Cardiac muscle cell (in vitro differentiated cells and primary cell): ENCODE results near the gene KCNRG. TPM values are rescaled to one million over a fixed set of nuclear protein-coding genes. Genes with fewer than 3 reads are reported as not detected.

ENCODE experiments used
- DNase-seq, 2 donors: peaks; one replicate each; pipeline versions ENCODE4 v3.0.0 to v3.0.0-alpha.2; 2010 to 2017; ENCODE audit warnings: low read depth in 1 of 2, low spot score in 1 of 2
- H3K27ac ChIP-seq: fragments of 200-600 bp; sonication (generic); 2 replicates; pipeline ENCODE4 v1.5.1; 2016
- H3K27me3 ChIP-seq: fragments of 200-600 bp; sonication (generic); 2 replicates; pipeline ENCODE4 v1.6.0; 2016; ENCODE audit warnings: control low read depth
- H3K36me3 ChIP-seq: fragments of 200-600 bp; sonication (generic); 2 replicates; pipeline ENCODE4 v1.5.1; 2016; ENCODE audit warnings: control low read depth
- H3K4me1 ChIP-seq: fragments of 200-600 bp; sonication (generic); 2 replicates; pipeline ENCODE4 v1.8.1; 2017; ENCODE audit warnings: low read depth, mild to moderate bottlenecking, mixed run types
- H3K4me3 ChIP-seq: fragments of 200-600 bp; sonication (generic); 2 replicates; pipeline ENCODE4 v1.5.1; 2016; ENCODE audit warnings: mild to moderate bottlenecking
- H3K9me3 ChIP-seq: fragments of 200-600 bp; sonication (generic); 2 replicates; pipeline ENCODE4 v1.5.1; 2017; ENCODE audit warnings: low read depth, mild to moderate bottlenecking, control low read depth
- polyA plus RNA-seq: library from polyadenylated mRNA; unstranded; fragments of >200 nt; fragmentation: Nextera tagmentation; extraction: Ambion mirVana; gene quantifications from 2 replicates; pipeline ENCODE4 v1.2.1, GENCODE V29; 2016
- total RNA-seq: library from RNA; depleted of rRNA; stranded (reverse); fragments of >200 nt; gene quantifications from 2 replicates; pipeline ENCODE4 v1.2.3, GENCODE V29; 2016
- TF ChIP-seq, protein P1 (sequence below): IDR thresholded peaks from 2 replicates; pipeline ENCODE4 v1.5.1; 2012; ENCODE audit warnings: low read depth, mild to moderate bottlenecking, low read length

KCNRG gene
- total and polyA plus RNA-seq, 2 experiments from 2014 or later = 0.69 TPM; not detected in 1

GRCh38 chr13:49993666-49994065 lies 21.6 kb upstream of the KCNRG start:
- DNase-seq = no peak
- H3K27me3 ChIP-seq = no peaks in the 10 kb centered on the region
- H3K27ac ChIP-seq = no peak overlapping the region
- peaks cover 4% of the 10 kb centered on the region for H3K36me3 ChIP-seq
- peaks cover 9% of the 10 kb centered on the region for H3K4me1 ChIP-seq
- H3K4me3 ChIP-seq = no peak overlapping the region
- H3K9me3 ChIP-seq = no peaks in the 10 kb centered on the region
- TF ChIP-seq, protein P1, sequence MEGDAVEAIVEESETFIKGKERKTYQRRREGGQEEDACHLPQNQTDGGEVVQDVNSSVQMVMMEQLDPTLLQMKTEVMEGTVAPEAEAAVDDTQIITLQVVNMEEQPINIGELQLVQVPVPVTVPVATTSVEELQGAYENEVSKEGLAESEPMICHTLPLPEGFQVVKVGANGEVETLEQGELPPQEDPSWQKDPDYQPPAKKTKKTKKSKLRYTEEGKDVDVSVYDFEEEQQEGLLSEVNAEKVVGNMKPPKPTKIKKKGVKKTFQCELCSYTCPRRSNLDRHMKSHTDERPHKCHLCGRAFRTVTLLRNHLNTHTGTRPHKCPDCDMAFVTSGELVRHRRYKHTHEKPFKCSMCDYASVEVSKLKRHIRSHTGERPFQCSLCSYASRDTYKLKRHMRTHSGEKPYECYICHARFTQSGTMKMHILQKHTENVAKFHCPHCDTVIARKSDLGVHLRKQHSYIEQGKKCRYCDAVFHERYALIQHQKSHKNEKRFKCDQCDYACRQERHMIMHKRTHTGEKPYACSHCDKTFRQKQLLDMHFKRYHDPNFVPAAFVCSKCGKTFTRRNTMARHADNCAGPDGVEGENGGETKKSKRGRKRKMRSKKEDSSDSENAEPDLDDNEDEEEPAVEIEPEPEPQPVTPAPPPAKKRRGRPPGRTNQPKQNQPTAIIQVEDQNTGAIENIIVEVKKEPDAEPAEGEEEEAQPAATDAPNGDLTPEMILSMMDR = no peak

DNA sequence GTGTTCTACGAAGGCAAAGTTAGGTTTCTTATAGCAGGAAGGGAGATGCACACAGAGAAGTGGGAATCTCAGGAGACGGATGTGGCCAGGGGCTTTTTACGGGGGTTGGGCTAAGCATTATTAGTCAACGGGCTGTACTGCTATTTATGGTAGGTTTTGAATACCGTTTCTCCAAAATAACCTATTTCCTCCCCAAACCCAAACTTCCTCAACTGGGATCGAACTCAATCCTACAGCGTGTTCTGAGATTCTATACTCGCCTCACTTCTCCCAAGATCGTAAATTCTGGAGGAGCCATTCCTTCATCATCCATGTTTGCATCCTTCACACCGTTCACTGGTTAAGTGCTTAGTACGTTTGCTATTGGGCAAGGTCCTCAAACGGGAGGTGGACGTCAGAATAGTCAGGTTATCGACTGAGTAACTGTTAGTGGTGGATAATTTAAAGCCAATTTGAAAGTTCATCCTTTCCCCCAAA lies 19.6 kb upstream of the KCNRG start:
- H3K4me3 ChIP-seq = peak overlapping the region; percentile 91
- TF ChIP-seq, protein P1 = no peak
- H3K9me3 ChIP-seq = no peaks in the 10 kb centered on the region
- H3K36me3 ChIP-seq = peaks cover 11% of the 10 kb centered on the region
- H3K27ac ChIP-seq = peak overlapping the region; percentile 92
- peak in 1 of 2 donors; percentile 41 for DNase-seq
- H3K4me1 ChIP-seq = peaks cover 9% of the 10 kb centered on the region
- no peaks in the 10 kb centered on the region for H3K27me3 ChIP-seq

DNA sequence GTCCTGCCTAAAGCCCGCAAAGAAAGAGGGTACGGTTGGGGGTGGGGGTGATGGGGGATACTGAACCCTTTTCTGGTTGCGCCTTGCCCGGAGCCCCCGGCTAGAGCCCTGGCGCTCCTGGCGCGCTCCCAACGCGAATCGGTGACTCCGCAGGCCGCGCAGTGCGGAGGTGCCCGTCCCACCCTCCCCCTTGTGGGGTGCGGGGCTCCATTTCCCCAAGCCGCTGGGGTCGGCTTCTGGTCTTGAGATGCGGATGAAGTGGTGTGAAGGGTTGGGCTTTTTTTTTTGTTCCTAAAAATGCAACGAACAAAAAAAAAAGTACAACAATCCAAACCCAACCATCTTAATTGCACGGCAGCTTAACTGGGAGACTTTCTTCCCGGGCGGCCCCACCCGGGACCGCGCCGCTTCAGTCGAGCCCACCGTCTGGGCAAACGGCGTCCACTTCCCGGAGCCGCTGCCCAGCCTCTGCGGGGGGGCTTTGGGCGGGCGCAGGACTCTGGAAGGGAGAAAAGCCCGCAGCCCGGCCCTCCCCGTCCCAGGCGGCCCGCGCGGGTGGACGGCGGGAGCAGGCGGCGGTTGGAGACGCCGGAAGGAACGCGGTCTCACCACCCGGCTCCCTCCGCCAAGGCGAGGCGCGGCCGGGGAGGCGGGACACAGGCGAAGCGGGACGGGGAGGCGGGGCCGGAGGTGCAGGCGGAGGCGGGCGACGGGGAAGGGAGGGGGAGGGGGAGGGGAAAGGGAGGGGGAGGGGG lies 18.9 kb upstream of the KCNRG start:
- TF ChIP-seq, protein P1 = no peak
- peaks cover 11% of the 10 kb centered on the region for H3K36me3 ChIP-seq
- peak; percentile 96 to 98 for DNase-seq
- no peaks in the 10 kb centered on the region for H3K27me3 ChIP-seq
- H3K9me3 ChIP-seq = no peaks in the 10 kb centered on the region
- H3K4me3 ChIP-seq = peak overlapping the region; percentile 91
- H3K27ac ChIP-seq = peak overlapping the region; percentile 92
- H3K4me1 ChIP-seq = peaks cover 9% of the 10 kb centered on the region

DNA sequence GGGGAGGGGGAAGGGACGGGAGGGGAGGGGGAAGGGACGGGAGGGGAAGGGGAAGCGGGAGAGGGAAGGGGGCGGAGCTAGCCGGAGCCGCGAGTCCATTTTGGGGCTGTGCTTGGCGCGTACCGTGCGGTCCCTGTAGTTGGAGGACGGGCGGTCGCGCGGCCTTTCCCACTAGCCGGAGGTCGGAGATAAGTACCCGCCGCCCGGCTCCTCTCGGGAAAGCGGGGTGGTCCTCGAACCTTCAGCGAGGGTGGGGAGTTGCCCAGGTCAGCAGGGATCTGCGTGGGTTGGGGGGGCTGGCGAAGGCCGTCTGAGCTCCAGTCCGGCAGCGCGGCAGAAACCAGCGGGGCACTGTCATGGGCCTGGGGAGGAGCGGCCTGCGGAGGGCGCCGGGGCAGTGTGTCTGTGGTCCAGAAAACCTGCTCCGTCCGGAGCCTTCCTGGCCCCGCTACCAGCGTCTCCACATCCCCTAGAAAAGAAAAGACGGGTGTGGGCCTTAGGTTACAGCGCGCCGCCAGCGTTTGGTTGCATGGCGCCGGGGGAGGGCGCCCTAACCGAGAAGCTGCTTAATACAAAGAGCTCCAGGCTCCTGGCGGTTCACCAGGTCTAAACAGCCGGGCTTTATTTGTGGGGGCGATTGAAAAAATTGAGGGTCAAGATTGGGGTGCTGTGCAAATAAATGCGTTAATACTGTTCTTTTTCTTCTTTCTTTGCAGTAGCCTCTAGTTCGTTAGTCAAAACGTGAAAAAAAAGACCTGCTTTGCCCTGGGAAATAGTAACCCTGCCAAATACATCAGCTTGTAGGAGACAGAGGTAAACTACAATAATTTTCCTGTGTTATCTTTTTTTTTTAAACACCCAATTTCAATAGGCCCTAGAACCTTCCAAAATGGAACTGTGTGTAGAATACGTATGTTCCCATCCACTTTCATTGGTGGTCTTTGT lies 18.0 kb upstream of the KCNRG start, which contains the start of gene TRIM13:
Gene TRIM13, plus strand, starts transcription at position 92 of the 945 bp plus-strand sequence. CDS start 14,899 bp downstream, outside the sequence.
- no peaks in the 10 kb centered on the region for H3K27me3 ChIP-seq
- TF ChIP-seq, protein P1 = peak; percentile 87
- peak within 1 kb of the TSS; percentile 99 for H3K27ac ChIP-seq
- H3K9me3 ChIP-seq = no peaks in the 10 kb centered on the region
- H3K4me1 ChIP-seq = peaks cover 9% of the 10 kb centered on the region
- peak within 1 kb of the TSS; percentile 91 for H3K4me3 ChIP-seq
- peaks cover 11% of the 10 kb centered on the region for H3K36me3 ChIP-seq
- DNase-seq = peak; percentile 91 to 94

GRCh38 chr13:49997955-49998354 lies 17.3 kb upstream of the KCNRG start:
- Histone ChIP-seq H3K4me3 (peak overlapping the region; percentile 73), H3K9me3 (no peaks in the 10 kb centered on the region), H3K27me3 (no peaks in the 10 kb centered on the region), H3K27ac (peak overlapping the region; percentile 99), H3K36me3 (peaks cover 14% of the 10 kb centered on the region), H3K4me1 (peaks cover 9% of the 10 kb centered on the region)
- DNase-seq = peak in 1 of 2 donors; percentile 22
- TF ChIP-seq, protein P1 = no peak
